ENCODE measurements around the gene TTC21A.
A peak's percentile ranks its signal among the peaks of the same experiment; 100 is the strongest.

Gene TTC21A

DNA sequence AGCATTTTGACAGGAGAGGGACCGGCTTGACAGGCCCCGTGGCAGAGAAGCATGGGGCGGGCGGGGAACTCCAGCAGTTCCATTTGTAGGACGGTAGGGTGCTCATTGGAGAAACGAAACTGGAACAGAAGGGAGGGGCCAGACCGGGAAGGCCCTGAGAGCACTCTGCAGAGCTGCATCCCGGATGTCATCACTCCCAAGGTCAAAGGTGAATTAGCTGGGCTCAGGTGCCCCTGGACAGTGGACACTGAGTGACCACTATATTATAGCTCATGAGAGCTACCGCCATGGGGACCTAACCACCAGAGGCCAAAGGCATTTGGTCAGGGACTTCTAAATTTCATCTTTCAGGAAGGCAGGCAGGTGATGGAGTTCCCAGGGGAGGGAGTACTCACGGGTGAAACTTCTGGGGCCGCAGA, 38.6 kb downstream of the TTC21A start:
- TF ChIP-seq ZFX (IDR thresholded peaks at IDR 0.05), result no peak
- TF ChIP-seq, protein P1, sequence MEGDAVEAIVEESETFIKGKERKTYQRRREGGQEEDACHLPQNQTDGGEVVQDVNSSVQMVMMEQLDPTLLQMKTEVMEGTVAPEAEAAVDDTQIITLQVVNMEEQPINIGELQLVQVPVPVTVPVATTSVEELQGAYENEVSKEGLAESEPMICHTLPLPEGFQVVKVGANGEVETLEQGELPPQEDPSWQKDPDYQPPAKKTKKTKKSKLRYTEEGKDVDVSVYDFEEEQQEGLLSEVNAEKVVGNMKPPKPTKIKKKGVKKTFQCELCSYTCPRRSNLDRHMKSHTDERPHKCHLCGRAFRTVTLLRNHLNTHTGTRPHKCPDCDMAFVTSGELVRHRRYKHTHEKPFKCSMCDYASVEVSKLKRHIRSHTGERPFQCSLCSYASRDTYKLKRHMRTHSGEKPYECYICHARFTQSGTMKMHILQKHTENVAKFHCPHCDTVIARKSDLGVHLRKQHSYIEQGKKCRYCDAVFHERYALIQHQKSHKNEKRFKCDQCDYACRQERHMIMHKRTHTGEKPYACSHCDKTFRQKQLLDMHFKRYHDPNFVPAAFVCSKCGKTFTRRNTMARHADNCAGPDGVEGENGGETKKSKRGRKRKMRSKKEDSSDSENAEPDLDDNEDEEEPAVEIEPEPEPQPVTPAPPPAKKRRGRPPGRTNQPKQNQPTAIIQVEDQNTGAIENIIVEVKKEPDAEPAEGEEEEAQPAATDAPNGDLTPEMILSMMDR (conservative IDR thresholded peaks at IDR 0.05), result no peak
- H3K27ac ChIP-seq, result no peak overlapping the region

DNA sequence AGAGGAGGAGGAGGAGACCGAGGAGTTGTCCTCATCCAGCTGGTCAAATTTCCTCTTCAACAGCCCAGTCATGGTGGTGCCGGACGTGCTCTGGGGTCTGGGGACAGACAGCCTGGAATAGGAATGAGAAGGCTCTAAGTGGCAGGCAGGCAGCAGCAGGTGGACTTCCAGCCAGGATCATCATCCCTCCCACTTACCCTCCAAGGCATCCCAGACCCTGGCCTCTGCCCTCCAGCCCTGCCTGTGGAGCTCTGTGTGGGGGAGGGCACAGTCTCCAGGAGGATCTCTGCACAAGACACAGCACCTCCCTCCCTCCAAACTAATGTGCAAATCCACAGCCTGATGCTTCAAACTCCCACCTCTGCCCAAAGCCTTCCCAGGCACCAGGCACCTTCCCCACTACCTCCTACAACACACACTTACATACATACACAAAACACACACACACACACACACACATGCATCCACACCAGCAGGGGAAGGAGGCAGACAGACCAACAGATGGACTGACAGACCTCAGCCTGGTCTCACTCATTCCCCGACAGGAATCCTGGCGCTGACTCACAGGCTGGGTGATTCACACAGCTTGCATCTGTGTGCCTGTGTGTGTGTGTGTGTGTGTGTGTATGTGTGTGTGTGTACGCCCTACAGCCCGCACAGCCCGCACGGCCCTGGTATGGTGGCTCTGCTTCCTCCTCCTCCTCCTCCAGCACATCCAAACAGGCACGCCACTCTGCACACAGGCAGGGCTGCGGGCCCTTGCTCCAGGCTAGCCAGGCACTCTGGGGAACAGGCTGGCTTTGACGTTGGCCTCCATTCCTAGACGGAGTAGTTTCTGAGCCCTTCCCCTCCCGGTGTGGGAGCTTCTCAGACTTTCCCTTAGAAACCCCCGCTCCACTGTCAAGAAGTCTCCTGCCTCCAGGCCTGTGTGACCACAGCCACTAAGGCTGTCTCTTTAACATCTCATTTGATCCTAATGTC, 39.4 kb downstream of the TTC21A start:
- H3K27ac ChIP-seq, result peak overlapping the region; percentile 92; the same call in 1 of the 2 replicates
- TF ChIP-seq ZFX (IDR thresholded peaks at IDR 0.05), result no peak
- TF ChIP-seq, protein P1 (conservative IDR thresholded peaks at IDR 0.05), result no peak

DNA sequence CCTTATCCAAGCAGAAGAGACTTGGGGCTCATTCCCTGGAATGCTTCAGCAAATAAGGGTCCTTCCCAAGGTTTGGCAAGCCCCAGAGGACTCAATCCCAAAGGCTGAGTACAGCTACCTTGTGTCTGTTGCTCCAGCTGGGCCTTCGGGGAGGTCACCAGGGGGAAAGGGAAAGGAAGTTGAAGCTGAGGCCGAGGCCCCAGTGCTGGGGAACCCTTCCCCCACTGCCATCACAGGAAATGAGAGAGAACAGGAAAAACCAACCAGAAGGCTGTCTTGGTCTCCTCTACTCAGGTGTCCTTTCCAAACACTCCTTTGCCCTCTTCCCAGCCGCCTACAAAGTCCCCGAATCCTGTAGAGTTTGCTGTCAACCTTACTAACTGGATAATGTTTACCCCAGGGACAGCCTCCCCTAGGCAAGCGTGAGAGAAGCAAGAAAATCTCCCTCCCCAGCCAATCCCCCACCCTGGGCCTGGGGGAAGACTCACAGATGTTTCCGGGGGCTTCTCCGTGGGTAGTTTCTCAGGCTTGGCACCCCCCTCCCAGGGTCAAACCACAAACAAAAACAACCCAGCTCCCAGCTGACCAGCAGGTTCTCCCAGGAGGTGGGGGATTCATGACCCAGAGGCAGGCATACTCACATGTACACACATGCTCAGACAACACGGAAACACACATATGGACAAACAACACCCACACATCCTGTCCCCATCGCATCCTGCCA, 40.4 kb downstream of the TTC21A start:
- no peak for TF ChIP-seq ZFX (IDR thresholded peaks at IDR 0.05)
- TF ChIP-seq, protein P1 (conservative IDR thresholded peaks at IDR 0.05), result no peak
- H3K27ac ChIP-seq, result peak overlapping the region; percentile 92

DNA sequence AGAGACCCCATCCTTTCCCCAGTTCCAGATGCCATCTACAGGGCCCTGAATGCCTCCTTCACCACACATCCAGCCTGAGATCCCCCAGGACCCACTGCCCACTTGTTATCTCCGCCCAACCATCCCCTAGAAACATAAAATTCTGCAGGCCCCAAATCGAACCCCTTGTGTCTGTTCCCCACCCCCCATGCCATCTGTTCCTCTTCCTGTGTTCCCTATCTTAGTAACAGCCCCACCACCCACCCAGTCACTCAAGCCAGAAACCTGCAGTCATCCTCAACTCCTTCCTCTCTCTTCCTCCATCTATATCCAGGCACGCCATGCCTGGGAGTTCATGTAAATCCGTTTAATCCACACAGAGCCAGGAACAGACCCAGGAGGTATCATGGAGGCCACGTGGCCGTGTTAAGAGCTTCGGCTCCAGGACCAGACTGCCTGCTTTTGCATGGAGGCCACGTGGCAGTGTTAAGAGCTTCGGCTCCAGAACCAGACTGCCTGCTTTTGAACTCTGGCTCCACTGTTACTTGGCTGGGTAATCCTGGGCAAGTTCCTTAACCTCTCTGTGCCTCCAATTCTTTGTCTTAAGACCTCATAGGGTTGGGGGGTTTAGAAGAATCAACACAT, 41.1 kb downstream of the TTC21A start:
- TF ChIP-seq, protein P1 (conservative IDR thresholded peaks at IDR 0.05), result no peak
- TF ChIP-seq ZFX (IDR thresholded peaks at IDR 0.05), result no peak
- H3K27ac ChIP-seq, result peak overlapping the region; percentile 92

DNA sequence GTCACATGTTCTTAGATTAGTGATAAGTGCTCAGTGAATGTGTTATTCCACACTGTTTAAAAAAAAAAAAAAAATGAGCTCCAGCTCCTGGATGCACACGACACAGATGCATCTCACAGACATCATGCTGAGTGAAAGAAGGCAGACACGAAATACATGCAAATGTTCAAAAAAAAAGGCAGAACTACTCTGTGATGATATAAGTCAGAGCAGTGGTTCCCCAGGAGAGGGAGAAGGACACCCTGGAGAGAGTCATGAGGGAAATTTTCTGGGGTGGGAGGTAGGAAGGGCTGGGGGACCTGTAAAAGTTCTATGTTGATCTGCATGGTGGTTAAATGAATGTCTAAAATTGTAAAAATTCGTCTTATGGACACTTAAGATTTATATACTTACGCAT, 41.6 kb downstream of the TTC21A start:
- H3K27ac ChIP-seq, result peak overlapping the region; percentile 92
- TF ChIP-seq, protein P1 (conservative IDR thresholded peaks at IDR 0.05), result no peak
- no peak for TF ChIP-seq ZFX (IDR thresholded peaks at IDR 0.05)

DNA sequence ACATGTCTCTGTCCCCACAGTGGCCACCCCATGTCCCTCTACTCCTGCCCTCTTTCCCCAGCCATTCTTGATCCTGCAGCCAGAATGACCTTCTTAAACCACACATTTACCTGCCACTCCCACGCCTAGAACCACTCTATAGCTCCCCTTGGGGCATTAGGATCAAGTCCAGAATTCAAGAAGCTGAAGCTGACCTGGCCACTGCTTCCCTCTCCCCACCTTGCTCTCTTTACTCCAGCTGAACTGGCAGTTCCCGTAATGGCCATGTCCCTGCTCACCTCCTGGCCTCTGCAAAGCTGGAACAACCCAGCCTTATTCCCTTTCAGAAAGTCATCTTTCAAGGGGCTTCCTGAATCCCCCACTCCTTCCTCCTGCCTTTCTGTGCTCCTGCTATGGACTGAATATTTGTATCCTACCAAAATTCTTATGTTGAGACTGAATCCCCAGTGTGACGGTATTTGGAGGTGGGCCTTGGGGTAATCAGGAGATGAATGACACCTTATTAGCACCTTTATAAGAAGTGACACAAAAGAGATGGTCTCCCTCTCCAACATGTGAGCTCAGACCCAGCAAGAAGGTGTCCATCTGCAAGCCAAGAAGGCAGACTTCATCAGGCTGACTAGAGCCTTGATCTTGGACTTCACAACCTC, 42.1 kb downstream of the TTC21A start:
- TF ChIP-seq ZFX (IDR thresholded peaks at IDR 0.05), result no peak
- TF ChIP-seq, protein P1 (conservative IDR thresholded peaks at IDR 0.05), result no peak
- H3K27ac ChIP-seq, result peak overlapping the region; percentile 92

Measured in C4-2B (cell line).